HG02884 (cell line): ENCODE measurements around the gene PRRC1.
"Not testable (repeated sequence)": the region's sequence is repeated elsewhere in the genome, so short reads cannot be mapped to it uniquely, and the experiment has no call there.

Source experiments
- ATAC-seq: cut with Tn5 transposase; IDR thresholded peaks from one replicate; pipeline ENCODE4 v1.9.1; 2021; ENCODE audit warnings: mild to moderate bottlenecking, moderate library complexity; ENCODE audit not compliant: unreplicated experiment

Gene PRRC1

GRCh38 chr5:127540553-127540952, 23.1 kb downstream of the PRRC1 start:
- not testable (repeated sequence) for ATAC-seq

GRCh38 chr5:127545249-127545648, 27.8 kb downstream of the PRRC1 start:
- ATAC-seq = not testable (repeated sequence)

GRCh38 chr5:127549551-127549950, 32.1 kb downstream of the PRRC1 start:
- ATAC-seq = no peak

- no peak for ATAC-seq
Measured at GRCh38 chr5:127550652-127551409, 33.4 kb downstream of the PRRC1 start.

GRCh38 chr5:127551410-127552041, 34.1 kb downstream of the PRRC1 start:
- ATAC-seq = no peak

GRCh38 chr5:127555826-127556225, 38.4 kb downstream of the PRRC1 start:
- peak; percentile 64 for ATAC-seq

- ATAC-seq = no peak
Measured at GRCh38 chr5:127556609-127557334, 39.3 kb downstream of the PRRC1 start.

GRCh38 chr5:127558273-127558672, 40.8 kb downstream of the PRRC1 start:
- no peak for ATAC-seq

GRCh38 chr5:127561254-127561653, 43.8 kb downstream of the PRRC1 start:
- no peak for ATAC-seq

- ATAC-seq = no peak
Measured at GRCh38 chr5:127562252-127562651, 44.8 kb downstream of the PRRC1 start.

- ATAC-seq = no peak
Measured at GRCh38 chr5:127563136-127563535, 45.7 kb downstream of the PRRC1 start.

- ATAC-seq = peak; percentile 50
Measured at GRCh38 chr5:127564002-127564769, 46.7 kb downstream of the PRRC1 start.

- no peak for ATAC-seq
Measured at GRCh38 chr5:127565586-127566270, 48.3 kb downstream of the PRRC1 start.

- peak; percentile 70 for ATAC-seq
Measured at GRCh38 chr5:127567026-127567768, 49.8 kb downstream of the PRRC1 start.

GRCh38 chr5:127568166-127568565, 50.7 kb downstream of the PRRC1 start:
- ATAC-seq = no peak

GRCh38 chr5:127569471-127569870, 52.0 kb downstream of the PRRC1 start:
- not testable (repeated sequence) for ATAC-seq

GRCh38 chr5:127571314-127572131, 54.1 kb downstream of the PRRC1 start:
- peak; percentile 65 for ATAC-seq

GRCh38 chr5:127572930-127573329, 55.5 kb downstream of the PRRC1 start:
- no peak for ATAC-seq
